H1 (cell line): Measurements from ENCODE around the gene USP12. TPM values are rescaled to one million over a fixed set of nuclear protein-coding genes. Genes with fewer than 3 reads are reported as not detected.

Experiments
- ATF3 ChIP-seq: IDR thresholded peaks from 2 replicates; pipeline ENCODE4 v1.6.1; 2011; ENCODE audit warnings: low read depth, mild to moderate bottlenecking, low read length; ENCODE audit not compliant: insufficient read depth
- BACH1 ChIP-seq: IDR thresholded peaks from 2 replicates; pipeline ENCODE4 v1.6.1; 2012; ENCODE audit warnings: low read length, improper control_type of control experiment
- BCL11A ChIP-seq, 2 experiments: IDR thresholded peaks; one replicate each; pipeline ENCODE4 v1.6.1; 2011; ENCODE audit warnings: low read depth in 2 of 2, low read length in 2 of 2, mild to moderate bottlenecking in 2 of 2
- CBX5 ChIP-seq: fragments of 300-800, 300-1000 bp; sonication (generic); IDR thresholded peaks from 2 replicates; pipeline ENCODE4 v1.7.1; 2016; ENCODE audit warnings: antibody characterized with exemption, low read length, low read depth
- CHD1 ChIP-seq: IDR thresholded peaks from 2 replicates; pipeline ENCODE4 v1.6.1; 2012; ENCODE audit warnings: low read depth, low read length, improper control_type of control experiment
- CHD2 ChIP-seq: IDR thresholded peaks from 2 replicates; pipeline ENCODE4 v1.6.1; 2012; ENCODE audit warnings: low read length, improper control_type of control experiment
- CTBP2 ChIP-seq: IDR thresholded peaks from 2 replicates; pipeline ENCODE4 v1.7.0; 2011; ENCODE audit warnings: borderline replicate concordance, mild to moderate bottlenecking, moderate library complexity, mixed read lengths, low read length; ENCODE audit not compliant: insufficient read depth, insufficient read length
- CTCF ChIP-seq, 3 experiments: IDR thresholded peaks; 1 replicate in 2 of 3; 2 replicates in 1 of 3; pipeline versions ENCODE4 v1.5.1 to v1.6.1; 2011; ENCODE audit warnings: low read length in 3 of 3, mild to moderate bottlenecking in 3 of 3, inconsistent platforms in 2 of 3, low read depth in 1 of 3, moderate library complexity in 1 of 3; ENCODE audit not compliant: insufficient read depth in 1 of 3; ENCODE audit errors: control extremely low read depth in 1 of 3
- E2F6 ChIP-seq: IDR thresholded peaks from 2 replicates; pipeline ENCODE4 v1.6.1; 2012; ENCODE audit warnings: inconsistent platforms
- EGR1 ChIP-seq: IDR thresholded peaks from 2 replicates; pipeline ENCODE4 v1.6.1; 2011; ENCODE audit warnings: low read depth, low read length, borderline replicate concordance
- GTF2F1 ChIP-seq: IDR thresholded peaks from 2 replicates; pipeline ENCODE4 v1.6.1; 2012; ENCODE audit warnings: low read depth, low read length, improper control_type of control experiment, borderline replicate concordance
- HDAC6 ChIP-seq: IDR thresholded peaks from one replicate; pipeline ENCODE4 v1.7.1; 2012; ENCODE audit warnings: low read depth, mild to moderate bottlenecking, inconsistent platforms, low read length, moderate library complexity
- JUN ChIP-seq: IDR thresholded peaks from 2 replicates; pipeline ENCODE4 v1.6.1; 2011; ENCODE audit warnings: low read depth, mild to moderate bottlenecking, improper control_type of control experiment, low read length
- KDM4A ChIP-seq: IDR thresholded peaks from one replicate; pipeline ENCODE4 v1.7.1; 2012; ENCODE audit warnings: low read depth, mild to moderate bottlenecking, moderate library complexity, low read length, inconsistent platforms; ENCODE audit not compliant: severe bottlenecking
- POU5F1 ChIP-seq: IDR thresholded peaks from 2 replicates; pipeline ENCODE4 v1.6.1; 2011; ENCODE audit warnings: low read depth, mild to moderate bottlenecking, low read length, moderate library complexity
- RFX5 ChIP-seq: IDR thresholded peaks from 2 replicates; pipeline ENCODE4 v1.6.1; 2011; ENCODE audit warnings: low read depth, low read length, improper control_type of control experiment, borderline replicate concordance
- RXRA ChIP-seq: IDR thresholded peaks from 2 replicates; pipeline ENCODE4 v1.6.1; 2011; ENCODE audit warnings: low read depth, mild to moderate bottlenecking, low read length, moderate library complexity; ENCODE audit not compliant: insufficient read depth
- SP2 ChIP-seq: IDR thresholded peaks from 2 replicates; pipeline ENCODE4 v1.6.1; 2012; ENCODE audit warnings: mild to moderate bottlenecking, low read length, inconsistent platforms
- SP4 ChIP-seq: IDR thresholded peaks from 2 replicates; pipeline ENCODE4 v1.6.1; 2012; ENCODE audit warnings: low read length, inconsistent platforms
- SUZ12 ChIP-seq: fragments of 200-600 bp; sonication (generic); IDR thresholded peaks from 2 replicates; pipeline ENCODE4 v1.6.1; 2012; ENCODE audit warnings: mild to moderate bottlenecking, inconsistent platforms, low read length, moderate library complexity, mixed read lengths
- TAF1 ChIP-seq: IDR thresholded peaks from 2 replicates; pipeline ENCODE4 v1.6.1; 2011; ENCODE audit warnings: mild to moderate bottlenecking, low read depth, low read length
- TAF7 ChIP-seq: optimal IDR thresholded peaks from 2 replicates; pipeline ENCODE3; 2011; ENCODE audit warnings: low read depth, mild to moderate bottlenecking, inconsistent platforms, low read length, moderate library complexity, borderline replicate concordance
- polyA plus RNA-seq, 7 experiments: library from polyadenylated mRNA; depleted of rRNA in 3 of 7; stranded (reverse) in 5 of 7; unstranded in 2 of 7; fragments of >200 nt in 5 of 7; fragments of 200-250 nt in 2 of 7; gene quantifications; 1 replicate in 5 of 7; 2 replicates in 1 of 7; 4 replicates in 1 of 7; pipeline versions ENCODE4 v1.2.1 to v1.2.3, GENCODE V29; 2011 to 2013; ENCODE audit warnings: missing spikeins in 2 of 7, mixed read lengths in 2 of 7
- total RNA-seq: library from RNA; stranded (reverse); fragmentation: NEBNext Ultra II Directional; extraction: Animal tissue kit (Norgen Biotek cat#: 25700); gene quantifications from 2 replicates; pipeline ENCODE4 v1.2.1, GENCODE V29; 2021

Gene USP12
- total and polyA plus RNA-seq, 2 of the 8 experiments (the other 6 are each of a cell fraction or from before 2014, with no cell fraction given) = 4.0 to 30.0 TPM

GRCh38 chr13:27171827-27172494, 350 bp upstream of the USP12 start (continued):
- TF ChIP-seq JUN = no peak
- no peak for TF ChIP-seq E2F6
- no peak for TF ChIP-seq CTBP2
- no peak for TF ChIP-seq ATF3
- no peak for TF ChIP-seq CHD1
- peak; percentile 69; the same call in 1 of the 2 replicates for TF ChIP-seq BACH1
- TF ChIP-seq KDM4A = peak; percentile 66
- TF ChIP-seq CBX5 = no peak
- no peak for TF ChIP-seq TAF7
- TF ChIP-seq CTCF (IDR thresholded peaks at IDR 0.05; ENCODE audit: control extremely low read depth in 1 of 3, insufficient read depth in 1 of 3, low read depth in 1 of 3, low read length in 3 of 3) = no peak
- TF ChIP-seq HDAC6 = no peak
- TF ChIP-seq POU5F1 = no peak
- no peak for TF ChIP-seq BCL11A (IDR thresholded peaks at IDR 0.05; ENCODE audit: low read depth in 2 of 2, low read length in 2 of 2)
- 0 out of 2 replicates have a peak, but pooled peaks have one; percentile 45 for TF ChIP-seq TAF1
- TF ChIP-seq SP2 = no peak
- no peak for TF ChIP-seq RXRA
- TF ChIP-seq RFX5 = no peak
- TF ChIP-seq SUZ12 = no peak
- TF ChIP-seq SP4 = no peak
- TF ChIP-seq GTF2F1 = no peak
- 0 out of 2 replicates have a peak, but pooled peaks have one; percentile 4 for TF ChIP-seq EGR1
- no peak for TF ChIP-seq CHD2
